Measurements from ENCODE around the gene ARAP3.

The ARAP3 gene

DNA sequence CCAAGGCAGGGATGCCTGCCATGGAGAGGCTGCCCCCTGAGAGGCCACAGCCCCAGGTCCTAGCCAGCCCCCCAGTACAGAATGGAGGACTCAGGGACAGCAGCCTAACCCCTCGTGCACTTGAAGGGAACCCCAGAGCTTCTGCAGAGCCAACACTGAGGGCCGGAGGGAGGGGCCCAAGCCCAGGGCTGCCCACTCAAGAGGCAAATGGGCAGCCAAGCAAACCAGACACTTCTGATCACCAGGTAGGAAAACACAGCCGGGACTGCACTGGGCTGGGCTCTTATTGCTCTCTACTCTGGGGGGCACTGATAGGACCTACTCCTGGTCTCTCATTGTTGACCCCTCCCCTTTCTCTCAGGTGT is 42.0 kb downstream of the ARAP3 start:
- no peak overlapping the region for H2AFZ ChIP-seq (ENCODE audit: low read depth, low read length)
- no peaks in the 10 kb centered on the region for H3K9me3 ChIP-seq (ENCODE audit: low read length)
- H3K27me3 ChIP-seq (ENCODE audit: insufficient read depth, low read length) = no peaks in the 10 kb centered on the region
- peaks cover 18% of the 10 kb centered on the region for H3K4me1 ChIP-seq (ENCODE audit: insufficient read depth, low read length)
- peaks cover 2% of the 10 kb centered on the region for H3K36me3 ChIP-seq (ENCODE audit: insufficient read depth, low read length)
- H3K4me3 ChIP-seq (ENCODE audit: low read length) = no peak overlapping the region

DNA sequence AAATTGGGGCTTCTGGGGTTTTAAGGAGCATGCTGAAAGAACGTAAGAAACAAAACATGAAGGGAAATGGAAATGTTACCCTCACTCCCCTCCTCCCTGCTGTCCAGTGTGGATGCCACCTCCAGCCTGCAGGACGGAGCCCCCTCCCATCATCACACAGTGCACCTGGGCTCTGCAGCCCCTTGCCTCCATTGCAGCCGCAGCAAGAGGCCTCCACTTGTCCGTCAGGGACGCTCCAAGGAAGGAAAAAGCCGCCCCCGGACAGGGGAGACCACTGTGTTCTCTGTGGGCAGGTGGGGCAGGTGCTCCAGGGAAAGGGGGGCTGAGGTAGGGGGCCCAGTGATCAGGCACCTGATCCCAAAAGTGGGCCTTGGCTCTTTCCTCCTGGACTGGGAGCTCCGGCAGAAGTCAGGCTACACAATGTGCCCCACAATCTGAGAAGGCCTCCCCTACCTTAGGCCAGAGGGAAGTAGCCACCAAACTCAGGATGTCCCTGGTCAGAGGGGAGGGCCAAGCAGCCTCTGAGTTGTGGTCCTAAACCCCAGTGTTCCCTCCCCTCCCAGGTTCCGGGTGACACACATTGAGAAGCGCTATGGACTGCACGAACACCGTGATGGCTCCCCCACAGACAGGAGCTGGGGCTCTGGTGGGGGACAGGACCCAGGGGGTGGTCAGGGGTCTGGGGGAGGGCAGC is 42.5 kb downstream of the ARAP3 start:
- Histone ChIP-seq H3K36me3 (ENCODE audit: insufficient read depth, low read length) (peaks cover 6% of the 10 kb centered on the region), H3K4me3 (ENCODE audit: low read length) (no peak overlapping the region), H2AFZ (ENCODE audit: low read depth, low read length) (no peak overlapping the region), H3K4me1 (ENCODE audit: insufficient read depth, low read length) (peaks cover 23% of the 10 kb centered on the region), H3K9me3 (ENCODE audit: low read length) (no peaks in the 10 kb centered on the region), H3K27me3 (ENCODE audit: insufficient read depth, low read length) (no peaks in the 10 kb centered on the region)

DNA sequence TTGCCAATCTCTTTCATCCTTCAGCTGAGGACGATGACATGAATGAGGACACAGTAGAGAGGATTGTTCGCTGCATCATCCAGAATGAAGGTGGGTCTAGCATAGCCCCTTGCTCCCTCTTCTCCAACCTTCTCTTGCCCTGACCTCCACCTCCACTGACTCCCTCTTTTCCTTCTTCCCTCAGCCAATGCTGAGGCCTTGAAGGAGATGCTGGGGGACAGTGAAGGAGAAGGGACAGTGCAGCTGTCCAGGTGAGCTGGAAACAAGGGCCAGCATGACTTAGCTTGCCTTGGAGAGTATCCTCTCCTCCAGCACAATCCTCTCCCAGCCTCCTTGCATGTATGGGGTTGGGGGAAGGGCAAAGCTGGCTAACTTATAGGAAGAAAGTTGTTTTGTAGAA is 43.3 kb downstream of the ARAP3 start:
- Histone ChIP-seq H3K27me3 (ENCODE audit: insufficient read depth, low read length) (no peaks in the 10 kb centered on the region), H3K4me1 (ENCODE audit: insufficient read depth, low read length) (peaks cover 23% of the 10 kb centered on the region), H3K36me3 (ENCODE audit: insufficient read depth, low read length) (peaks cover 6% of the 10 kb centered on the region), H3K9me3 (ENCODE audit: low read length) (no peaks in the 10 kb centered on the region), H2AFZ (ENCODE audit: low read depth, low read length) (no peak overlapping the region), H3K4me3 (ENCODE audit: low read length) (no peak overlapping the region)

DNA sequence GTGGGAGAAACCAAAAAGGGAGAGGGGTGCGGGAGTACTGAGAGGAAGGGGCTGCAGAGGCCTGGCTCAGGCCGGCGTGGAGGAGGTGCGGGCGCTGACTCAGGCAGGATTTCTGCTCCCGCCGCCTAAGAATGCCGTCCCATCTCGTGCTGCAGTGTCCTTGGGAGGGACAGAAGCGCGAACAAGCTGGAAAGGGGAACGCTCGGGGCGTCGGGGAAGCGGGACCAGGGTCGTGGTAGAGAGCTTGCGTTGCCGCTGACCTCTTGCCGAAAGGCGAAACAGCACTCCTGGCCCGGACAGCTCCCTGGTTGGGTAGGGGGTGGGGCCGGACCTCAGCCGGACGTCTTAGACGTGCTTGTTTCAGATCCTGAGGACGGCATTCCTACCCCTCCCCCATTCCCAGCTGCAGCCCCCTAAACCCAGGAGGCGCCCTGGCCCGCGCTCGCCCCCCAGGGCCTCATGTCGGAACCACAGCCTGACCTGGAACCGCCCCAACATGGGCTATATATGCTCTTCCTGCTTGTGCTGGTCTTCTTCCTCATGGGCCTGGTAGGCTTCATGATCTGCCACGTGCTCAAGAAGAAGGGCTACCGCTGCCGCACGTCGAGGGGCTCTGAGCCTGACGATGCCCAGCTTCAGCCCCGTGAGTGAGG is 44.1 kb downstream of the ARAP3 start:
- Histone ChIP-seq H3K27me3 (ENCODE audit: insufficient read depth, low read length) (no peaks in the 10 kb centered on the region), H2AFZ (ENCODE audit: low read depth, low read length) (peak overlapping the region; percentile 97), H3K36me3 (ENCODE audit: insufficient read depth, low read length) (peaks cover 11% of the 10 kb centered on the region), H3K4me1 (ENCODE audit: insufficient read depth, low read length) (peaks cover 23% of the 10 kb centered on the region), H3K4me3 (ENCODE audit: low read length) (peak overlapping the region; percentile 84), H3K9me3 (ENCODE audit: low read length) (no peaks in the 10 kb centered on the region)

DNA sequence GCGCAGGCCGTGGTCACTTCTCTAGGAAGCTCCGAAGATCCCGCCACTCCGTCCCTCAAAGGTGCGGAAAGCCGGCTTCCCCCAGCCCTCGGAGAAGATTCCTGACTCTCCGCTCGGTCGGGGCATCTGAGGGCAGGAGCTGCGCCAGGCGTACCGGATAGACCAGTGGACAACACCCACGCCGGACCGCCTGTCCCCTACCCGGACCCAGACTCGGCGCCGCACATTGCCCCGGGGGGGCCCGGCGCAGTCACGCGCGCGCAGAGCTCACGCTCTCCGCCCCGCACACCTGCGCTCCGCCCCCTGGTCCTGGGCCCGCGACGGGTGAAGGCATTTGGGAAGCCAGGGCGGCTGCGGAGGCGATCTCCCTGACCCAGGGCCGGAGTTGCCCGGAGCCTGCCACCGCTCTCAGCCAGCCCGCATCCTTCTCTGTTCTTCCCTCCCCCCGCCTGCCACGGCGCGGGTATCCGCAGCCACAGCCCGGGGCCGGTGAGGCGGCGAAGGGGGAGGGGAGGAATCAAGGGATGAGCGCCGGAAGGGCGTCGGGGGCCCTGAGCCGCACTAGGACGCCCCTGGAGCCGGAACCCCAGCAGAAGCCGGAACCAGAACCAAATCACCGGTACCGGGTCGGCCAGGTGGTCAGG is 44.8 kb downstream of the ARAP3 start:
- no peaks in the 10 kb centered on the region for H3K9me3 ChIP-seq (ENCODE audit: low read length)
- peak overlapping the region; percentile 84 for H3K4me3 ChIP-seq (ENCODE audit: low read length)
- H3K36me3 ChIP-seq (ENCODE audit: insufficient read depth, low read length) = peaks cover 17% of the 10 kb centered on the region
- H3K27me3 ChIP-seq (ENCODE audit: insufficient read depth, low read length) = no peaks in the 10 kb centered on the region
- peak overlapping the region; percentile 97 for H2AFZ ChIP-seq (ENCODE audit: low read depth, low read length)
- H3K4me1 ChIP-seq (ENCODE audit: insufficient read depth, low read length) = peaks cover 23% of the 10 kb centered on the region

DNA sequence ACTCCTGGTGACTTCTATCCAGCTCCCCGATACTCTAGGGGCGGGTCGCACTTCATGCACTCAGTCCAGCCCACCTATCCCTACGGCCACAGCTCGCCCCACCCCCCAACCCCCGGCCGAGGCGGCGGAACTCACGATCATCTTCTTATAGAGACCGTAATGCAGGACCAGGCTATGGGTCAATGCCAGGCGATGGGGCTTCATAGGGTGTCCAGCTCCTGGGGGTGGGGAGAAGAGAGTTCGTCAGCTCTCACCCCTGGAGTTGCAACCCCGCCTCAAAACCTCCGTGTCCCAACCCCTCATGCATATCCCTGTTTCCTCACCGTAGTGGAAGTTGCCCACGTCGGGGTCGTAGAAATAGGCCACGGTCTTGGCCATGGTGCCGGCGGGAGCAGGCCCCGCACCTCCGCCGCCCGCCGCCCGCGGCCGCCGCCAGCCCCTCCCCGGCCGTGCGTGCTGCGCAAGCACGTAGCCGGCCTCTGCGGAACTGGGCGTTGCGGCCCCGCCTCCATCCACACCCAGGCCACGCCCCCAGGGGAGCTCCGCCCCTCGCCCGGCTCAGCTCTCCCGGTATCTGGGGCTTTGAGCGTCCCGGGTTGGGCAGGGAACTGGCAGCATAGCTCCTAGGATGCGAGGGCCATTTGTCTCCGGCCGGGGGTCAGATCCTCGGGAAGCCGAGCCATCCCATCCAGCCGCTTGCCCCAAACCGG is 45.5 kb downstream of the ARAP3 start, which contains the start of the genes HDAC3 and RELL2:
TSS of gene HDAC3 (minus strand) at position 437 of the 710 bp plus-strand sequence. CDS start at position 378, 59 bp downstream.
TSS of gene RELL2 (plus strand) at position 585 of the 710 bp plus-strand sequence. CDS start 1,229 bp downstream, outside the sequence.
- peaks cover 18% of the 10 kb centered on the region for H3K36me3 ChIP-seq (ENCODE audit: insufficient read depth, low read length)
- H3K27me3 ChIP-seq (ENCODE audit: insufficient read depth, low read length) = no peaks in the 10 kb centered on the region
- H3K4me3 ChIP-seq (ENCODE audit: low read length) = peak within 1 kb of the TSS; percentile 84
- peaks cover 23% of the 10 kb centered on the region for H3K4me1 ChIP-seq (ENCODE audit: insufficient read depth, low read length)
- peak within 1 kb of the TSS; percentile 97 for H2AFZ ChIP-seq (ENCODE audit: low read depth, low read length)
- H3K9me3 ChIP-seq (ENCODE audit: low read length) = no peaks in the 10 kb centered on the region

DNA sequence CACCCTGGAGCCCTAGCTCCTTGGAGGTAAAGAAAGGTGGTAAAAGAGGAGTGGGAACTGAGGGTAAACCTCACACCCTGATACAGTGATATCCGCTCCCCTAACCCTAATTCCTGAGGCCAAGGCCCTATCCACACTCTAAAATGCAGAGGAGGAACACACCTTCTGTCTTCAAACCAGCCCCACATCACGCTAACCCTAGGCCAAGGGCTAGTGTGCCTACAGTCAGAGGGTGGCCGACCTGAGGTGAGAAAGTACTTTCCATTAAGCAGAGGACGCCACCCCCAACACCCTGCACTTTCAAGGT is 46.0 kb downstream of the ARAP3 start:
- Histone ChIP-seq H3K36me3 (ENCODE audit: insufficient read depth, low read length) (peaks cover 19% of the 10 kb centered on the region), H2AFZ (ENCODE audit: low read depth, low read length) (peak overlapping the region; percentile 97), H3K9me3 (ENCODE audit: low read length) (no peaks in the 10 kb centered on the region), H3K4me3 (ENCODE audit: low read length) (peak overlapping the region; percentile 84), H3K27me3 (ENCODE audit: insufficient read depth, low read length) (no peaks in the 10 kb centered on the region), H3K4me1 (ENCODE audit: insufficient read depth, low read length) (peaks cover 23% of the 10 kb centered on the region)

DNA sequence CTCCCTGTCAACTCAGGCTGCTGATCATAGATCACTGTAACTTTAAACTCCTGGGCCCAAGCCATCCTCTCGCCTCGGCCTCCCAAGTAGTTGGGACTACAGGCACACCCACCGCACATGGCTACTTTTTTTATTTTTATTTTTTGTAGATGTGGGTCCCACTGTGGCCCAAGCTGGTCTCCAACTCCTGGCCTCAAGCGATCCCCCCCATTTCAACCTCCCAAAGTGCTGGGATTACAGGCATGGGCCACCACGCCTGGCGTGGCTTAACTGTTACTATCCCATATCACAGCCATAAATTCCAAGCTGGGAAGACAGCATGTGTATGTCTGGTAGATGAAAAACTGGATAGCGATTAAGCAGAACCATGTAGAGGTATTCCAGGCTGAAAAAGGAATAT is 46.4 kb downstream of the ARAP3 start:
- Histone ChIP-seq H2AFZ (ENCODE audit: low read depth, low read length) (no peak overlapping the region), H3K9me3 (ENCODE audit: low read length) (no peaks in the 10 kb centered on the region), H3K4me3 (ENCODE audit: low read length) (peak overlapping the region; percentile 84), H3K4me1 (ENCODE audit: insufficient read depth, low read length) (peaks cover 23% of the 10 kb centered on the region), H3K27me3 (ENCODE audit: insufficient read depth, low read length) (no peaks in the 10 kb centered on the region), H3K36me3 (ENCODE audit: insufficient read depth, low read length) (peaks cover 20% of the 10 kb centered on the region)

DNA sequence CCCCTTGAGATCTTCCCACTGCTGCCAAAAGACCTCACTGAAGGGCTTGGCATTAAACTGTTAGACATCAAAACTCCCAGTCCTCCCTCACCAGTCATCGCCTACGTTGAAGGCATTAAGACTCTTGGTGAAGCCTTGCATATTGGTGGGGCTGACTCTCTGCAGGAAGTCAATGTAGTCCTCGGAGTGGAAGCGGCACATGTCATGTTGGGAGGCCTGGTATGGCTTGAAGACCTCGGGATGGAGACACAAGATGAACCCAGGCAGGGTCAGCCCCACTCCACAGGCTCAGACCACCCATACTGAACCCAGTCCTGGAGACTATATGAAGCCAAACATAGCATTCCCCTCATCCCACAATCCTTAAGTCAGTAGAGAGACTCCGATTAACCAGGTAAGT is 47.3 kb downstream of the ARAP3 start:
- Histone ChIP-seq H3K27me3 (ENCODE audit: insufficient read depth, low read length) (no peaks in the 10 kb centered on the region), H3K36me3 (ENCODE audit: insufficient read depth, low read length) (peaks cover 26% of the 10 kb centered on the region), H2AFZ (ENCODE audit: low read depth, low read length) (no peak overlapping the region), H3K4me3 (ENCODE audit: low read length) (no peak overlapping the region), H3K4me1 (ENCODE audit: insufficient read depth, low read length) (peaks cover 23% of the 10 kb centered on the region), H3K9me3 (ENCODE audit: low read length) (no peaks in the 10 kb centered on the region)

DNA sequence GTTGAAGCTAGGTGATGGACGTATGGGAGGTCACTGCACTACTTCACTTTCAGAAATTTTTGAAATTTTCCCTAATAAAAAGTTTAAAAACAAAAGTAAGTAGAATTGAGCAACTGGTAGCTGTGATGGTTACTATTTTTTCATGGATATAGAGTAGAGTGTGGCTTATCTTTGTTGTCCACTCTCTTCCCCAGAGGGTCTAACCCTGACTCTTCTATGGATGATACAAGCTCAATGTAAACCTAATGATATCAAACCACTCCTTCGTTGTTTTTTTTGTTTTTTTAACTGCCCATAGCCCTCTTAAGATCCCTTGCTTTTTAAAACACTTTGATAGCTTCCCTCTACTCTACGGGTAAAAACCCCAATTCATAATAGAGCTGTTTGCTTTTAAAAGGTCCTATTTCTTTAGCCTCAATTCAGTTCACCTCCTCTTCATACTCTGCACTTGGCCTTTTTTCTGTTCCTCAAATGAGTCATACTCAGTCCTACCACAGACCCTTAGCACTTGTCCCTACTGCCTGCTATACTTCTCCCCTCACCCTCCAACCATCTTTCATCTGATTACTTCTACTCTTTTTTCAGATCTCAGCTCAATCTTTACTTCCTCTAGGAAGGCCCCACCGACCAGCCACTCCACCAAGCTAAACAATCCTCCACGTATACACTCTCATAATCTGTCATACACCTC is 48.0 kb downstream of the ARAP3 start:
- Histone ChIP-seq H3K9me3 (ENCODE audit: low read length) (no peaks in the 10 kb centered on the region), H3K4me3 (ENCODE audit: low read length) (no peak overlapping the region), H3K27me3 (ENCODE audit: insufficient read depth, low read length) (no peaks in the 10 kb centered on the region), H3K36me3 (ENCODE audit: insufficient read depth, low read length) (peaks cover 33% of the 10 kb centered on the region), H2AFZ (ENCODE audit: low read depth, low read length) (no peak overlapping the region), H3K4me1 (ENCODE audit: insufficient read depth, low read length) (peaks cover 23% of the 10 kb centered on the region)

DNA sequence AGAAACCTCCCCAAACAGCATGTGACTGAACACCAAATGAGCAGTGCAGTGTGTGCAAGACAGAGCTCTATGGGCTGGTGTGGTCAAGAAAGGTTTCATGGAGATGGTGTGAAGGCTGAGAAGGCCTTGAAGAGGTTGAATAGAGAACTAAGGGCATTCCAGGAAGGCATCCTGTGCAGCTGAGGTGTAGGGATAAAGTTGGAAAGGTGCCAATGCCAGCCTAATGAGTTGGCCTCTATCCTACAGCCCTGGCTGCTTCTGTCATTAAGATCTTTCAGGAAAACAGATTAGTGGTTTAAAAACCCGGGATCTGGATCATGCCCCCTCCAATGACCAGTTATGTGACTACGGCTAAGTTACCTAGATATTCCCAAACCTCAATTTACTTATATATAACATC is 49.4 kb downstream of the ARAP3 start:
- Histone ChIP-seq H3K36me3 (ENCODE audit: insufficient read depth, low read length) (peaks cover 44% of the 10 kb centered on the region), H2AFZ (ENCODE audit: low read depth, low read length) (no peak overlapping the region), H3K27me3 (ENCODE audit: insufficient read depth, low read length) (no peaks in the 10 kb centered on the region), H3K9me3 (ENCODE audit: low read length) (no peaks in the 10 kb centered on the region), H3K4me3 (ENCODE audit: low read length) (no peak overlapping the region), H3K4me1 (ENCODE audit: insufficient read depth, low read length) (peaks cover 18% of the 10 kb centered on the region)

DNA sequence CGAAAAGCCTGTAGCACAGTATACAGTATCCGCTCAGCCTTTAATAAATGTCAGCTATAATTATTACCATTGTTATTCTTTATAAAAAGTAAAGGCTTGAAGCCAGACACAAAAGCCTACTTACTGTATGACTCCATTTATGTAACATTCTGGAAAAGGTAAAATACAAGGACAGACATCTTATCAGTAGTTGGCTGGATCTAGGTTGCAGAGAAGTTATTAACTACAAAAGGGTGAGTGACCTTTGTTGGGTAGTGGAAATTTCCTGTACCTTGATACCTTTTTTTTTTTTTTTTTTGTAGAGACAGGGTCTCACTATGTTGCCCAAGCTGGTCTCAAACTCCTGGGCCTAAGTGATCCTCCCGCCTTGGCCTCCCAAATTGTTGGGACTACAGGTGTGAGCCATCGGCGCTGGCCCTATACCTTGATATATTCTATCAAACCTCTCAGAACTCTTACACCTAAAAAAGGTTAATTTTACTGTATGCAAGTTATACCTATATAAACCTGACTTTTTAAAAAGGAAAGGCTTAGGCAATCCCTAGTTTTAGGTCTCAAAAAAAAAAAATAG is 51.4 kb downstream of the ARAP3 start:
- no peaks in the 10 kb centered on the region for H3K9me3 ChIP-seq (ENCODE audit: low read length)
- H3K36me3 ChIP-seq (ENCODE audit: insufficient read depth, low read length) = peaks cover 60% of the 10 kb centered on the region
- H3K4me3 ChIP-seq (ENCODE audit: low read length) = no peak overlapping the region
- no peak overlapping the region for H2AFZ ChIP-seq (ENCODE audit: low read depth, low read length)
- H3K4me1 ChIP-seq (ENCODE audit: insufficient read depth, low read length) = peaks cover 12% of the 10 kb centered on the region
- no peaks in the 10 kb centered on the region for H3K27me3 ChIP-seq (ENCODE audit: insufficient read depth, low read length)
